ENCODE results near the gene ADAMTS18.

DNA sequence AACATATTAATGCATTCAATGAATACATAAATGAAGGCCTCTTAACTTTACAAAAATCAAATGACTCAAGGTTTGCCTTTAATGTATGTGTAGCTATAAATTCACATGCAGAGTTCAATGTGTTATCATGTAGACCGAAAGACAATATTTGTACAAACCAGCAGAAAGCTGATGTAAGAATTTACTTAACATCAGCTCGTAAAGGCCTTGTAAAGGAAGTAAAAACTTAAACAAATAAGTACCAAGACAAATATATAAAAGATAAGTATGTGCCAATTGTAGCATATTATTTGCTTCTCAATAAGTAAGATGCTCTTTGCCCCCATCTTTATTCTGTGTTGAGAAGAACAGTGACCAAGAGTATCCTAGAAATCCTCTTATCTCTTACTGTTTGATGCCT, 130.0 kb downstream of the ADAMTS18 start:
- TF ChIP-seq POLR2A (IDR thresholded peaks at IDR 0.05; ENCODE audit: low read depth, low read length) (no peak), POLR2AphosphoS5 (IDR thresholded peaks at IDR 0.05; ENCODE audit: low read depth, low read length) (no peak), TAF1 (IDR thresholded peaks at IDR 0.05; ENCODE audit: borderline replicate concordance, low read depth, low read length) (no peak)
